ENCODE results near the gene CBFA2T3. TPM values are rescaled to one million over a fixed set of nuclear protein-coding genes. Genes with fewer than 3 reads are reported as not detected.
A peak's percentile ranks its signal among the peaks of the same experiment; 100 is the strongest.

Gene CBFA2T3
- total and polyA plus RNA-seq, 2 of the 8 experiments (the other 6 are each of a cell fraction or from before 2014, with no cell fraction given): 0.51 to 1.3 TPM

- H4K20me1 ChIP-seq (replicated peaks in 1 of 2; ENCODE audit: control insufficient read depth in 1 of 2, insufficient read depth in 2 of 2, low read length in 2 of 2): peaks cover 0 to 7% of the 10 kb centered on the region in 2 experiments
- no peak overlapping the region for H2AFZ ChIP-seq (ENCODE audit: low read length)
- no peaks in the 10 kb centered on the region for H3K36me3 ChIP-seq (ENCODE audit: control insufficient read depth in 2 of 4, insufficient read depth in 4 of 4, low read length in 3 of 4)
- no peak for FAIRE-seq
- H3K56ac ChIP-seq (replicated peaks; ENCODE audit: insufficient read length, low read depth, low read length): no peak overlapping the region
- no peaks in the 10 kb centered on the region; the same call in 1 of the 2 replicates for H3K23me2 ChIP-seq (ENCODE audit: low read depth, low read length)
- no peak overlapping the region; the same call in 1 of the 2 replicates for H2BK15ac ChIP-seq (ENCODE audit: low read length)
- WGBS, 2 experiments (ENCODE audit: extremely low coverage in 1 of 2, insufficient coverage in 1 of 2, insufficient read length in 1 of 2, insufficient replicate concordance in 2 of 2, low coverage in 1 of 2, low lambda C conversion rate in 2 of 2, missing lambda C conversion rate in 1 of 2): 92% methylated on average over 16 of the region's 19 CpGs; no CpG with 5 or more reads in 1 of the 2 experiments
- H3K9ac ChIP-seq (replicated peaks in 1 of 4; ENCODE audit: extremely low read depth in 1 of 4, low read depth in 3 of 4, low read length in 3 of 4): no peak overlapping the region
- H2BK5ac ChIP-seq (ENCODE audit: low read depth, low read length): peak overlapping the region; percentile 96
- H3K18ac ChIP-seq (ENCODE audit: extremely low read depth, low read length): peak overlapping the region; percentile 93; the same call in 1 of the 2 replicates
- H3K4me1 ChIP-seq (replicated peaks in 1 of 4; ENCODE audit: control insufficient read depth in 3 of 4, insufficient read depth in 4 of 4, low read length in 3 of 4): peaks cover 0 to 6% (median 3%) of the 10 kb centered on the region in 4 experiments; a peak in 4 of 7 replicates
- H3K23ac ChIP-seq (ENCODE audit: insufficient read length): no peak overlapping the region
- no peak overlapping the region for H3K4me2 ChIP-seq (ENCODE audit: insufficient read depth in 1 of 2, low read depth in 2 of 2, low read length in 2 of 2)
- H2BK12ac ChIP-seq (ENCODE audit: low read depth, low read length): peak overlapping the region; percentile 96; the same call in 1 of the 2 replicates
- no peak for DNase-seq (ENCODE audit: low read depth in 1 of 2, low spot score in 2 of 2)
- no peak overlapping the region for H3K4me3 ChIP-seq (ENCODE audit: extremely low read depth in 1 of 4, insufficient read depth in 2 of 4, low read depth in 3 of 4, low read length in 4 of 4)
- peak overlapping the region; percentile 97 for H4K91ac ChIP-seq (replicated peaks; ENCODE audit: insufficient read length, low read length)
- ChIA-PET CTCF (ENCODE audit: partially characterized antibody) (interaction anchor here (0.9 to 1.6 kb wide), 5 partner anchors 9 to 280 kb away, joined by 3 read pairs; no protein-coding TSS in a partner anchor), POLR2A (ENCODE audit: partially characterized antibody) (interaction anchor here (1.1 kb wide), 1 partner anchor 37 kb away, joined by 4 read pairs; no protein-coding TSS in a partner anchor)
- no peaks in the 10 kb centered on the region for H3K27me3 ChIP-seq (replicated peaks in 1 of 4; ENCODE audit: control insufficient read depth in 3 of 4, extremely low read depth in 1 of 4, insufficient read depth in 3 of 4, low read length in 3 of 4)
- H4K5ac ChIP-seq (ENCODE audit: insufficient read length, low read depth, low read length): no peak overlapping the region
- H4K8ac ChIP-seq (ENCODE audit: extremely low read depth, insufficient read depth, low read length): peak overlapping the region; percentile 53; the same call in 1 of the 2 replicates
- H2BK20ac ChIP-seq (ENCODE audit: low read length): peak overlapping the region; percentile 90; the same call in 1 of the 2 replicates
- no peak overlapping the region for H3K14ac ChIP-seq (ENCODE audit: insufficient read length)
- no peak for TF ChIP-seq KDM5A (IDR thresholded peaks at IDR 0.05; ENCODE audit: low read length)
- no peak for TF ChIP-seq EZH2 (IDR thresholded peaks at IDR 0.05; ENCODE audit: low read depth, low read length, severe bottlenecking)
- no peak for TF ChIP-seq CBX8 (IDR thresholded peaks at IDR 0.05; ENCODE audit: borderline replicate concordance, low read depth, low read length)
- TF ChIP-seq TBP (IDR thresholded peaks at IDR 0.05; ENCODE audit: low read depth, low read length): no peak
- TF ChIP-seq MAFK (IDR thresholded peaks at IDR 0.05; ENCODE audit: low read depth, low read length): no peak
- TF ChIP-seq SIRT6 (IDR thresholded peaks at IDR 0.05; ENCODE audit: low read length): no peak
- TF ChIP-seq RXRA (IDR thresholded peaks at IDR 0.05; ENCODE audit: insufficient read depth, low read depth, low read length): no peak
- no peak for TF ChIP-seq EP300 (IDR thresholded peaks at IDR 0.05; ENCODE audit: borderline replicate concordance in 1 of 2, low read depth in 2 of 2, low read length in 2 of 2)
- TF ChIP-seq POLR2AphosphoS5 (IDR thresholded peaks at IDR 0.05; ENCODE audit: low read depth, low read length): no peak
- TF ChIP-seq BRCA1 (IDR thresholded peaks at IDR 0.05; ENCODE audit: low read depth, low read length): no peak
- no peak for TF ChIP-seq CHD2 (IDR thresholded peaks at IDR 0.05; ENCODE audit: low read length)
- TF ChIP-seq PHF8 (conservative IDR thresholded peaks at IDR 0.05; ENCODE audit: low read depth, low read length): no peak
- no peak for TF ChIP-seq CREB1 (IDR thresholded peaks at IDR 0.05)
- no peaks in the 10 kb centered on the region; a peak in 1 of 4 replicates for H3K9me3 ChIP-seq (ENCODE audit: insufficient read depth in 2 of 2, low read depth in 1 of 2, low read length in 1 of 2)
- no peaks in the 10 kb centered on the region; the same call in none of the 2 replicates for H3K79me1 ChIP-seq (ENCODE audit: low read depth, low read length)
- peak overlapping the region; percentile 23 for H3K4ac ChIP-seq (replicated peaks; ENCODE audit: insufficient read length, low read depth, low read length)
- peak overlapping the region; percentile 33 for H2BK120ac ChIP-seq (replicated peaks; ENCODE audit: low read depth, low read length)
- H3K79me2 ChIP-seq (ENCODE audit: control insufficient read depth in 1 of 2, insufficient read depth in 2 of 2, low read length in 2 of 2): no peaks in the 10 kb centered on the region
- peak overlapping the region; percentile 65 for H2AK5ac ChIP-seq (ENCODE audit: low read depth, low read length)
- H3K27ac ChIP-seq (ENCODE audit: low read depth, low read length): peak overlapping the region; percentile 32; the same call in 1 of the 2 replicates
These were observed 58.9 kb downstream of the CBFA2T3 start for GRCh38 chr16:88917915-88918627.
